Fibroblast of lung (primary cell): ENCODE data around the gene HGS. TPM values are rescaled to one million over a fixed set of nuclear protein-coding genes. Genes with fewer than 3 reads are reported as not detected.
A peak's percentile ranks its signal among the peaks of the same experiment; 100 is the strongest.

ENCODE experiments used
- DNase-seq, 2 donors: peaks; one replicate each; pipeline versions ENCODE4 v3.0.0 to v3.0.0-alpha.2; 2010; ENCODE audit warnings: low read depth in 2 of 2
- H2AFZ ChIP-seq: 2 replicates; pipeline ENCODE4 v1.5.1; 2012; ENCODE audit warnings: low read length, control low read depth, inconsistent platforms
- H3K27ac ChIP-seq: 2 replicates; pipeline ENCODE4 v1.5.1; 2011; ENCODE audit warnings: low read length, control low read depth; ENCODE audit not compliant: insufficient read depth
- H3K27me3 ChIP-seq: 2 replicates; pipeline ENCODE4 v1.5.1; 2011; ENCODE audit warnings: mild to moderate bottlenecking, low read length; ENCODE audit not compliant: control insufficient read depth, insufficient read depth
- H3K36me3 ChIP-seq: 2 replicates; pipeline ENCODE4 v1.5.1; 2011; ENCODE audit warnings: low read length; ENCODE audit not compliant: control insufficient read depth, insufficient read depth
- H3K4me1 ChIP-seq: 2 replicates; pipeline ENCODE4 v1.5.1; 2011; ENCODE audit warnings: low read length; ENCODE audit not compliant: control insufficient read depth, insufficient read depth; ENCODE audit errors: extremely low read depth
- H3K4me2 ChIP-seq: 2 replicates; pipeline ENCODE4 v1.5.1; 2011; ENCODE audit warnings: low read length, control low read depth; ENCODE audit not compliant: insufficient read depth; ENCODE audit errors: extremely low read depth
- H3K4me3 ChIP-seq, 4 experiments: fragments of 200-600 bp in 1 of 4; sonication (generic) in 1 of 4; replicated peaks in 1 of 4; 2 replicates each; pipeline ENCODE4 v1.5.1; 2011 to 2016; ENCODE audit warnings: low read length in 4 of 4, low read depth in 3 of 4, mild to moderate bottlenecking in 3 of 4, control low read depth in 2 of 4, inconsistent platforms in 1 of 4, mixed read lengths in 1 of 4; ENCODE audit not compliant: insufficient read depth in 1 of 4; ENCODE audit errors: control extremely low read depth in 1 of 4
- H3K79me2 ChIP-seq: 2 replicates; pipeline ENCODE4 v1.5.1; 2012; ENCODE audit warnings: mild to moderate bottlenecking, low read length, inconsistent platforms; ENCODE audit not compliant: control insufficient read depth, insufficient read depth
- H3K9ac ChIP-seq: 2 replicates; pipeline ENCODE4 v1.5.1; 2011; ENCODE audit warnings: mild to moderate bottlenecking, low read length, control low read depth; ENCODE audit not compliant: insufficient read depth
- H3K9me3 ChIP-seq: 2 replicates; pipeline ENCODE4 v1.5.1; 2012; ENCODE audit warnings: low read depth, low read length; ENCODE audit not compliant: control insufficient read depth, insufficient read depth
- H4K20me1 ChIP-seq: 2 replicates; pipeline ENCODE4 v1.5.1; 2011; ENCODE audit warnings: low read length; ENCODE audit not compliant: control insufficient read depth, insufficient read depth; ENCODE audit errors: extremely low read depth
- CTCF ChIP-seq, 2 donors: IDR thresholded peaks in 1 of 2; conservative IDR thresholded peaks in 1 of 2; 1 replicate in 1 of 2; 2 replicates in 1 of 2; pipeline ENCODE4 v1.5.1; 2011 to 2012; ENCODE audit warnings: low read length in 2 of 2, control low read depth in 1 of 2, inconsistent platforms in 1 of 2, low read depth in 1 of 2, mild to moderate bottlenecking in 1 of 2
- EZH2 ChIP-seq: IDR thresholded peaks from 2 replicates; pipeline ENCODE4 v1.5.1; 2012; ENCODE audit warnings: low read length, control low read depth, mild to moderate bottlenecking; ENCODE audit errors: missing control alignments
- polyA plus RNA-seq, 2 donors: library from polyadenylated mRNA; depleted of rRNA in 1 of 2; stranded (reverse) in 1 of 2; unstranded in 1 of 2; fragments of >200 nt; gene quantifications; 2 replicates each; pipeline ENCODE4 v1.2.1, GENCODE V29; 2011 to 2012; ENCODE audit warnings: missing spikeins in 1 of 2
- total RNA-seq: library from RNA; depleted of rRNA; stranded (reverse); fragments of >200 nt; gene quantifications from 2 replicates; pipeline ENCODE4 v1.2.1, GENCODE V29; 2014

HGS gene
- total and polyA plus RNA-seq, 2 donors (not counting 1 experiment from before 2014, with no cell fraction given) = 43.1 to 65.7 TPM

- H2AFZ ChIP-seq = no peak overlapping the region
- peak; percentile 11 for TF ChIP-seq EZH2
- TF ChIP-seq CTCF (conservative IDR thresholded peaks at IDR 0.05 in 1 of 2, IDR thresholded peaks at IDR 0.05 in 1 of 2; ENCODE audit: low read depth in 1 of 2, low read length in 2 of 2) = no peak
- no peak overlapping the region for H3K9ac ChIP-seq
- DNase-seq = no peak
- no peaks in the 10 kb centered on the region for H4K20me1 ChIP-seq
- no peaks in the 10 kb centered on the region for H3K36me3 ChIP-seq
- no peak overlapping the region for H3K27ac ChIP-seq
- H3K27me3 ChIP-seq = peaks cover 22% of the 10 kb centered on the region
- H3K79me2 ChIP-seq = no peaks in the 10 kb centered on the region
- peaks cover 5% of the 10 kb centered on the region for H3K4me1 ChIP-seq
- no peaks in the 10 kb centered on the region for H3K9me3 ChIP-seq
- no peak overlapping the region for H3K4me2 ChIP-seq
- H3K4me3 ChIP-seq = no peak overlapping the region
Measured at GRCh38 chr17:81648707-81649085, 35.1 kb upstream of the HGS start.

GRCh38 chr17:81650951-81651350 is 32.9 kb upstream of the HGS start:
- no peak overlapping the region for H2AFZ ChIP-seq
- H3K4me3 ChIP-seq = no peak overlapping the region
- DNase-seq = no peak
- H3K4me1 ChIP-seq = peaks cover 5% of the 10 kb centered on the region
- H3K27me3 ChIP-seq = peaks cover 22% of the 10 kb centered on the region
- H3K79me2 ChIP-seq = no peaks in the 10 kb centered on the region
- TF ChIP-seq EZH2 = no peak
- no peak for TF ChIP-seq CTCF (conservative IDR thresholded peaks at IDR 0.05 in 1 of 2, IDR thresholded peaks at IDR 0.05 in 1 of 2; ENCODE audit: low read depth in 1 of 2, low read length in 2 of 2)
- H3K9me3 ChIP-seq = no peaks in the 10 kb centered on the region
- H3K9ac ChIP-seq = no peak overlapping the region
- no peak overlapping the region for H3K27ac ChIP-seq
- H4K20me1 ChIP-seq = no peaks in the 10 kb centered on the region
- H3K4me2 ChIP-seq = no peak overlapping the region
- no peaks in the 10 kb centered on the region for H3K36me3 ChIP-seq

- TF ChIP-seq CTCF (conservative IDR thresholded peaks at IDR 0.05 in 1 of 2, IDR thresholded peaks at IDR 0.05 in 1 of 2; ENCODE audit: low read depth in 1 of 2, low read length in 2 of 2) (no peak), EZH2 (no peak)
- no peak overlapping the region for H3K27ac ChIP-seq
- no peaks in the 10 kb centered on the region for H3K79me2 ChIP-seq
- H3K36me3 ChIP-seq = no peaks in the 10 kb centered on the region
- H3K9me3 ChIP-seq = no peaks in the 10 kb centered on the region
- H2AFZ ChIP-seq = no peak overlapping the region
- no peak overlapping the region for H3K4me2 ChIP-seq
- peaks cover 5% of the 10 kb centered on the region for H3K4me1 ChIP-seq
- DNase-seq = peak; percentile 86 to 87
- H3K27me3 ChIP-seq = peaks cover 21% of the 10 kb centered on the region
- H3K9ac ChIP-seq = no peak overlapping the region
- H4K20me1 ChIP-seq = no peaks in the 10 kb centered on the region
- no peak overlapping the region for H3K4me3 ChIP-seq
Measured at GRCh38 chr17:81651692-81652091, 32.1 kb upstream of the HGS start.
